ENCODE data around the gene MAP3K3.

GRCh38 chr17:63659850-63660249 lies 37.6 kb downstream of the MAP3K3 start:
- TF ChIP-seq GATA2 (IDR thresholded peaks at IDR 0.05; ENCODE audit: low read depth, low read length) (no peak), GATA3 (IDR thresholded peaks at IDR 0.05; ENCODE audit: low read depth, low read length) (no peak)

All from SH-SY5Y (cell line).